Neural cell (in vitro differentiated cells): ENCODE measurements around the gene SFXN3. TPM values are rescaled to one million over a fixed set of nuclear protein-coding genes. Genes with fewer than 3 reads are reported as not detected.

Source experiments
- H2AFZ ChIP-seq: fragments of 200-600, 300-800 bp; sonication (generic), shearing (Covaris generic); 2 replicates; pipeline ENCODE4 v1.6.0; 2014; ENCODE audit warnings: low read depth, mild to moderate bottlenecking, antibody characterized with exemption, low read length, moderate library complexity
- H3F3A ChIP-seq: fragments of 200-600 bp; shearing (Covaris generic); 2 replicates; pipeline ENCODE4 v1.6.1; 2016; ENCODE audit warnings: mild to moderate bottlenecking, moderate library complexity, mixed read lengths, antibody characterized with exemption, low read length; ENCODE audit not compliant: insufficient read depth, poor library complexity, severe bottlenecking
- H3K27ac ChIP-seq: fragments of 200-600, 300-800 bp; sonication (generic), shearing (Covaris generic); 2 replicates; pipeline ENCODE4 v1.5.1; 2014; ENCODE audit warnings: mild to moderate bottlenecking, low read length, moderate library complexity
- H3K27me3 ChIP-seq: fragments of 300-800, 200-600 bp; sonication (generic), shearing (Covaris generic); 2 replicates; pipeline ENCODE4 v1.6.0; 2014; ENCODE audit warnings: mild to moderate bottlenecking, low read depth, low read length, moderate library complexity; ENCODE audit not compliant: insufficient read depth
- H3K36me3 ChIP-seq: fragments of 300-800, 200-600 bp; sonication (generic), shearing (Covaris generic); 2 replicates; pipeline ENCODE4 v1.5.1; 2014; ENCODE audit warnings: mild to moderate bottlenecking, antibody characterized with exemption, low read length, moderate library complexity; ENCODE audit not compliant: insufficient read depth
- H3K4me2 ChIP-seq: fragments of 300-800, 200-600 bp; sonication (generic), shearing (Covaris generic); 2 replicates; pipeline ENCODE4 v1.6.0; 2014; ENCODE audit warnings: mild to moderate bottlenecking, low read length
- H3K4me3 ChIP-seq: fragments of 300-800, 200-600 bp; sonication (generic), shearing (Covaris generic); 2 replicates; pipeline ENCODE4 v1.5.1; 2014; ENCODE audit warnings: mild to moderate bottlenecking, low read length, moderate library complexity
- H3K79me2 ChIP-seq: fragments of 200-600 bp; shearing (Covaris generic); replicated peaks from 2 replicates; pipeline ENCODE4 v1.6.0; 2014; ENCODE audit warnings: mild to moderate bottlenecking, low read length, moderate library complexity; ENCODE audit not compliant: insufficient read depth
- H3K9ac ChIP-seq: fragments of 300-800, 200-600 bp; sonication (generic), shearing (Covaris generic); 2 replicates; pipeline ENCODE4 v1.6.1; 2016; ENCODE audit warnings: mild to moderate bottlenecking, low read length, mixed read lengths
- H3K9me2 ChIP-seq: fragments of 200-600 bp; shearing (Covaris generic); 2 replicates; pipeline ENCODE4 v1.6.1; 2016; ENCODE audit warnings: mild to moderate bottlenecking, low read length, mixed read lengths; ENCODE audit not compliant: insufficient read depth
- H3K9me3 ChIP-seq: fragments of 200-600, 300-800 bp; sonication (generic), shearing (Covaris generic); 2 replicates; pipeline ENCODE4 v1.6.1; 2016; ENCODE audit warnings: mild to moderate bottlenecking, mixed run types, low read length, moderate library complexity, mixed read lengths
- H4K20me1 ChIP-seq: fragments of 200-600 bp; shearing (Covaris generic); 2 replicates; pipeline ENCODE4 v1.6.1; 2016; ENCODE audit warnings: mild to moderate bottlenecking, mixed run types; ENCODE audit not compliant: insufficient read depth
- EP300 ChIP-seq: fragments of 450-650 bp; conservative IDR thresholded peaks from 2 replicates; pipeline ENCODE4 v1.6.1; 2014; ENCODE audit warnings: antibody characterized with exemption, mild to moderate bottlenecking, moderate library complexity; ENCODE audit not compliant: poor library complexity, severe bottlenecking
- EZH2 ChIP-seq: fragments of 200-600, 300-800 bp; shearing (Covaris generic), sonication (generic); IDR thresholded peaks from 2 replicates; pipeline ENCODE4 v1.6.1; 2014; ENCODE audit warnings: antibody characterized with exemption, low read length, borderline replicate concordance, mild to moderate bottlenecking; ENCODE audit not compliant: insufficient read depth, poor library complexity, severe bottlenecking
- POLR2AphosphoS5 ChIP-seq: IDR thresholded peaks from 2 replicates; pipeline ENCODE4 v1.6.1; 2012
- RAD21 ChIP-seq: fragments of 450-650 bp; conservative IDR thresholded peaks from 2 replicates; pipeline ENCODE4 v1.6.1; 2014; ENCODE audit warnings: antibody characterized with exemption, mild to moderate bottlenecking, moderate library complexity
- SMC3 ChIP-seq: fragments of 450-650 bp; conservative IDR thresholded peaks from 2 replicates; pipeline ENCODE4 v1.6.1; 2014; ENCODE audit warnings: antibody characterized with exemption, mild to moderate bottlenecking, moderate library complexity; ENCODE audit not compliant: poor library complexity
- TAF1 ChIP-seq: IDR thresholded peaks from 2 replicates; pipeline ENCODE4 v1.6.1; 2012; ENCODE audit warnings: low read depth
- polyA plus RNA-seq: library from polyadenylated mRNA; depleted of rRNA; stranded (reverse); fragments of >200 nt; gene quantifications from 2 replicates; pipeline ENCODE4 v1.2.3, GENCODE V29; 2014
- TF ChIP-seq, protein P1 (sequence below): fragments of 450-650 bp; IDR thresholded peaks from 2 replicates; pipeline ENCODE4 v1.5.1; 2014; ENCODE audit warnings: antibody characterized with exemption, mild to moderate bottlenecking, moderate library complexity; ENCODE audit not compliant: poor library complexity, severe bottlenecking
- TF ChIP-seq, protein P2 (sequence below): IDR thresholded peaks from 2 replicates; pipeline ENCODE4 v1.6.1; 2012; ENCODE audit warnings: borderline replicate concordance

The SFXN3 gene
- polyA plus RNA-seq, 1 donor from 2014 or later = 52.1 TPM

DNA sequence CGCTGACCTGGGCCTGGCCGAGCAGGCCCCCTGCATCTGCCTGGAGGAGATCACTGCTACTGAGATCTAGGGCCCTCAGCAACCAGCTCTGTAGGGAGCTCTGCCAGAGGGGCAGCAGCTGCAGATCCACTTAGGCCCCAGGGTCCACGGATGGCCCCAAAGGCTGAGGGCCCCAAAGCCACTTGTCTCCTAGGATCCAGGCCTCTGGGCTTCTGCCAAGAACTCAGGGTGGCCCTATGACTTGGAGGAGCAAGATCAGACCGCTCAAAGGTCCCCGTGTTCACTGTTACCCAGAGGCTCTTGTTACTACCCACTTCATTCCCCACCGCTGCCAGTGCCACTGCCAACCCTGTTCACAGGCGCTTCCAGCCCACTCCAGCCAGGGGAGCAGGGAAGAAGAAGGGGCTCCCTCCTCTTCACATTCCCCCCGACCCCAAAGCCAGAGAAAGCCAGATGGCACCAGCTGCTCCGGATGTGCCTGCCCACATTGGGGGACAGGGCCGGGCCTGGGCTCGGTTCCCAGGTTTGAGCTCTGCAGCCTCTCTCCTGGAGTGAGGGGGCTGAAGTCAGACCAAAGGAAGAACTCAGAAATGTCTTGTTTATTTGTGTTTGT, 23.8 kb upstream of the SFXN3 start:
- no peak overlapping the region for H3K4me2 ChIP-seq

DNA sequence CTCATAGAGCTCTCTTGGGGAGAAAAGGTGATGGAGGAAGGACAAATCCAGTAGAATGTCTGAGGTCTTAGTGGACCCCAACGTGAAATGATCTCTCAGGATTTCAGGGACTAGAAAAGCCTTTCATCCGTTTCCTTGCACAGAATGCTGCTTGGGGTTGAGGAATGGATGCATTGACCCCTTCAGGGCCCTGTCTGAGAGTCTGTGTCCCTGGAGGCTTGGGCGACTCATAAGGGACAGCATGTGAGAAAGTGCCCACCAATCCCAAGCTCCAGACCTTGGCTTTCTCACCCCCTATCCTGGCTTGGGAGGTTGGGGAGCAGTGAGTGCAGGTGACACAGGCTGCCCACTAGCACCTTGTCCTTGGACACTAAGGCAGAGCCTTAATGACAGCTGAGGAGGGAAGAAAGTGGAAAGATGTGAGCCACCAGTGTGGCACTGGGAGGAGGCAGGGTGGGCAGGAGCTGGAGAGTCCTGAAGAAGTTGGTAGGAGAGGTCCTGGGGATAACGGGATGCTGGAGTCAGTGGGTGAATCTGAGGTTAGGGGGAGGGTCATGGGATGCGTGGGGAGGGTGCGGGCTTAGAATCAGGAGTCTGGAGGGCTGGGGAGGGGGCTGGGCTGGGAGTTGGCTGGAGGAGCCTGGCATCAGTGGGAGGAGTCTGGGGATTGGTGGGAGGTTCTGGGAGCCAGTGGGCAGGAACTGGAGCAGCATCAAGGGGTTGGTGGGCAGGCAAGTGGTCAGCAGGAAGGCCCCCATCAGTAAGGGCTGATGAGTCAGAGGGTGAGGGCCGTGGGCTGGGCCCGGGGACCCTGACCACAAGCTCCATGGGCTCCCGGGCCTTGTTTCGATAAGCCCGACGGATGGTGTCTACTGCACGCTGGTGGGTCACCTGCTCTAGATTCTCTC, 22.9 kb upstream of the SFXN3 start:
- Histone ChIP-seq H3K79me2 (peaks cover 2% of the 10 kb centered on the region), H3K27me3 (no peaks in the 10 kb centered on the region), H3K9me3 (no peaks in the 10 kb centered on the region), H3K4me3 (no peak overlapping the region), H3K36me3 (no peaks in the 10 kb centered on the region), H3K4me2 (no peak overlapping the region), H3K9me2 (no peaks in the 10 kb centered on the region), H4K20me1 (no peaks in the 10 kb centered on the region), H3K9ac (no peak overlapping the region), H3K27ac (no peak overlapping the region), H3F3A (no peaks in the 10 kb centered on the region), H2AFZ (no peak overlapping the region)
- TF ChIP-seq SMC3 = no peak
- no peak for TF ChIP-seq POLR2AphosphoS5
- TF ChIP-seq, protein P1, sequence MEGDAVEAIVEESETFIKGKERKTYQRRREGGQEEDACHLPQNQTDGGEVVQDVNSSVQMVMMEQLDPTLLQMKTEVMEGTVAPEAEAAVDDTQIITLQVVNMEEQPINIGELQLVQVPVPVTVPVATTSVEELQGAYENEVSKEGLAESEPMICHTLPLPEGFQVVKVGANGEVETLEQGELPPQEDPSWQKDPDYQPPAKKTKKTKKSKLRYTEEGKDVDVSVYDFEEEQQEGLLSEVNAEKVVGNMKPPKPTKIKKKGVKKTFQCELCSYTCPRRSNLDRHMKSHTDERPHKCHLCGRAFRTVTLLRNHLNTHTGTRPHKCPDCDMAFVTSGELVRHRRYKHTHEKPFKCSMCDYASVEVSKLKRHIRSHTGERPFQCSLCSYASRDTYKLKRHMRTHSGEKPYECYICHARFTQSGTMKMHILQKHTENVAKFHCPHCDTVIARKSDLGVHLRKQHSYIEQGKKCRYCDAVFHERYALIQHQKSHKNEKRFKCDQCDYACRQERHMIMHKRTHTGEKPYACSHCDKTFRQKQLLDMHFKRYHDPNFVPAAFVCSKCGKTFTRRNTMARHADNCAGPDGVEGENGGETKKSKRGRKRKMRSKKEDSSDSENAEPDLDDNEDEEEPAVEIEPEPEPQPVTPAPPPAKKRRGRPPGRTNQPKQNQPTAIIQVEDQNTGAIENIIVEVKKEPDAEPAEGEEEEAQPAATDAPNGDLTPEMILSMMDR = no peak
- TF ChIP-seq EZH2 = no peak
- no peak for TF ChIP-seq RAD21

More for the DNA sequence above, 23.8 kb upstream of the SFXN3 start:
- H3K27me3 ChIP-seq = no peaks in the 10 kb centered on the region
- H3K27ac ChIP-seq = no peak overlapping the region
- no peaks in the 10 kb centered on the region for H3K9me2 ChIP-seq
- TF ChIP-seq, protein P2, sequence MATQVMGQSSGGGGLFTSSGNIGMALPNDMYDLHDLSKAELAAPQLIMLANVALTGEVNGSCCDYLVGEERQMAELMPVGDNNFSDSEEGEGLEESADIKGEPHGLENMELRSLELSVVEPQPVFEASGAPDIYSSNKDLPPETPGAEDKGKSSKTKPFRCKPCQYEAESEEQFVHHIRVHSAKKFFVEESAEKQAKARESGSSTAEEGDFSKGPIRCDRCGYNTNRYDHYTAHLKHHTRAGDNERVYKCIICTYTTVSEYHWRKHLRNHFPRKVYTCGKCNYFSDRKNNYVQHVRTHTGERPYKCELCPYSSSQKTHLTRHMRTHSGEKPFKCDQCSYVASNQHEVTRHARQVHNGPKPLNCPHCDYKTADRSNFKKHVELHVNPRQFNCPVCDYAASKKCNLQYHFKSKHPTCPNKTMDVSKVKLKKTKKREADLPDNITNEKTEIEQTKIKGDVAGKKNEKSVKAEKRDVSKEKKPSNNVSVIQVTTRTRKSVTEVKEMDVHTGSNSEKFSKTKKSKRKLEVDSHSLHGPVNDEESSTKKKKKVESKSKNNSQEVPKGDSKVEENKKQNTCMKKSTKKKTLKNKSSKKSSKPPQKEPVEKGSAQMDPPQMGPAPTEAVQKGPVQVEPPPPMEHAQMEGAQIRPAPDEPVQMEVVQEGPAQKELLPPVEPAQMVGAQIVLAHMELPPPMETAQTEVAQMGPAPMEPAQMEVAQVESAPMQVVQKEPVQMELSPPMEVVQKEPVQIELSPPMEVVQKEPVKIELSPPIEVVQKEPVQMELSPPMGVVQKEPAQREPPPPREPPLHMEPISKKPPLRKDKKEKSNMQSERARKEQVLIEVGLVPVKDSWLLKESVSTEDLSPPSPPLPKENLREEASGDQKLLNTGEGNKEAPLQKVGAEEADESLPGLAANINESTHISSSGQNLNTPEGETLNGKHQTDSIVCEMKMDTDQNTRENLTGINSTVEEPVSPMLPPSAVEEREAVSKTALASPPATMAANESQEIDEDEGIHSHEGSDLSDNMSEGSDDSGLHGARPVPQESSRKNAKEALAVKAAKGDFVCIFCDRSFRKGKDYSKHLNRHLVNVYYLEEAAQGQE = no peak
- TF ChIP-seq EZH2 = no peak
- no peak for TF ChIP-seq RAD21
- TF ChIP-seq TAF1 = no peak
- TF ChIP-seq EP300 = no peak
- TF ChIP-seq SMC3 = no peak
- no peak for TF ChIP-seq POLR2AphosphoS5
- H3F3A ChIP-seq = no peaks in the 10 kb centered on the region
- peaks cover 3% of the 10 kb centered on the region for H3K79me2 ChIP-seq
- H3K36me3 ChIP-seq = no peaks in the 10 kb centered on the region
- H3K9ac ChIP-seq = no peak overlapping the region
- H4K20me1 ChIP-seq = no peaks in the 10 kb centered on the region
- H2AFZ ChIP-seq = no peak overlapping the region
- no peak overlapping the region for H3K4me3 ChIP-seq
- no peaks in the 10 kb centered on the region for H3K9me3 ChIP-seq
